ENCODE results near the gene ANKRD44. TPM values are rescaled to one million over a fixed set of nuclear protein-coding genes. Genes with fewer than 3 reads are reported as not detected.
A peak's percentile ranks its signal among the peaks of the same experiment; 100 is the strongest.

ANKRD44 gene
- polyA plus RNA-seq, 2 of the 4 experiments (the other 2 are of a cell fraction): 0.97 to 5.9 TPM

- Histone ChIP-seq H3K27ac (no peak overlapping the region), H3K9me3 (no peaks in the 10 kb centered on the region), H3K4me1 (no peaks in the 10 kb centered on the region), H3K4me3 (no peak overlapping the region), H3K4me2 (no peak overlapping the region)
- FAIRE-seq: no peak
- peak; percentile 30 to 43; a peak in 3 of 6 replicates for ATAC-seq
- DNase-seq (ENCODE audit: low read depth in 1 of 2, low spot score in 1 of 2): no peak
- ChIA-PET CTCF (no interaction called here), POLR2A (no interaction called here)
- TF ChIP-seq, protein P1, sequence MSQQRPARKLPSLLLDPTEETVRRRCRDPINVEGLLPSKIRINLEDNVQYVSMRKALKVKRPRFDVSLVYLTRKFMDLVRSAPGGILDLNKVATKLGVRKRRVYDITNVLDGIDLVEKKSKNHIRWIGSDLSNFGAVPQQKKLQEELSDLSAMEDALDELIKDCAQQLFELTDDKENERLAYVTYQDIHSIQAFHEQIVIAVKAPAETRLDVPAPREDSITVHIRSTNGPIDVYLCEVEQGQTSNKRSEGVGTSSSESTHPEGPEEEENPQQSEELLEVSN (IDR thresholded peaks at IDR 0.05; ENCODE audit: borderline replicate concordance, low read depth): no peak
- TF ChIP-seq ZNF302 (CRISPR knock-in tag; IDR thresholded peaks at IDR 0.05) (no peak), RFX5 (IDR thresholded peaks at IDR 0.05) (no peak), HDAC2 (IDR thresholded peaks at IDR 0.05) (no peak), FOSL2 (IDR thresholded peaks at IDR 0.05) (no peak), FOSL2 (CRISPR knock-in tag; IDR thresholded peaks at IDR 0.05) (no peak), ZC3H11A (IDR thresholded peaks at IDR 0.05) (no peak), HOXB13 (CRISPR knock-in tag; IDR thresholded peaks at IDR 0.05; ENCODE audit: low read depth) (no peak), SMC3 (IDR thresholded peaks at IDR 0.05) (no peak), CBX8 (IDR thresholded peaks at IDR 0.05) (no peak), TP53 (CRISPR knock-in tag; IDR thresholded peaks at IDR 0.05) (no peak), POLR2A (IDR thresholded peaks at IDR 0.05; ENCODE audit: low read length) (no peak), NR3C1 (IDR thresholded peaks at IDR 0.05) (no peak), CTCF (IDR thresholded peaks at IDR 0.05) (no peak), TFCP2L1 (CRISPR knock-in tag; IDR thresholded peaks at IDR 0.05) (no peak), NPAS2 (CRISPR knock-in tag; IDR thresholded peaks at IDR 0.05; ENCODE audit: borderline replicate concordance) (no peak), JUNB (IDR thresholded peaks at IDR 0.05) (no peak)
- TF ChIP-seq, protein P2, sequence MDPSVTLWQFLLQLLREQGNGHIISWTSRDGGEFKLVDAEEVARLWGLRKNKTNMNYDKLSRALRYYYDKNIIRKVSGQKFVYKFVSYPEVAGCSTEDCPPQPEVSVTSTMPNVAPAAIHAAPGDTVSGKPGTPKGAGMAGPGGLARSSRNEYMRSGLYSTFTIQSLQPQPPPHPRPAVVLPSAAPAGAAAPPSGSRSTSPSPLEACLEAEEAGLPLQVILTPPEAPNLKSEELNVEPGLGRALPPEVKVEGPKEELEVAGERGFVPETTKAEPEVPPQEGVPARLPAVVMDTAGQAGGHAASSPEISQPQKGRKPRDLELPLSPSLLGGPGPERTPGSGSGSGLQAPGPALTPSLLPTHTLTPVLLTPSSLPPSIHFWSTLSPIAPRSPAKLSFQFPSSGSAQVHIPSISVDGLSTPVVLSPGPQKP (IDR thresholded peaks at IDR 0.05; ENCODE audit: low read depth, low read length): no peak
- whole genome bisulfite sequencing (ENCODE audit: missing lambda C conversion rate): 72% methylated on average over 5 of the region's 5 CpGs
Measured at GRCh38 chr2:196949116-196949515, 361.5 kb downstream of the ANKRD44 start.

- ATAC-seq: no peak
- ChIA-PET CTCF (interaction anchor here (1.2 kb wide), 1 partner anchor 10 kb away, joined by 3 read pairs; no protein-coding TSS in a partner anchor), POLR2A (no interaction called here)
- 55% methylated on average over 4 of the region's 4 CpGs for WGBS (ENCODE audit: missing lambda C conversion rate)
- H3K4me1 ChIP-seq: no peaks in the 10 kb centered on the region
- TF ChIP-seq NR3C1 (IDR thresholded peaks at IDR 0.05) (no peak), MYC (IDR thresholded peaks at IDR 0.05; ENCODE audit: borderline replicate concordance, low read length) (no peak)
- no peak overlapping the region for H3K4me3 ChIP-seq
- DNase-seq (ENCODE audit: low read depth in 1 of 2, low spot score in 1 of 2): no peak
- H3K4me2 ChIP-seq: no peak overlapping the region
- FAIRE-seq: no peak
- no peak overlapping the region for H3K27ac ChIP-seq
- no peaks in the 10 kb centered on the region for H3K9me3 ChIP-seq
Measured at GRCh38 chr2:196944570-196944969, 366.0 kb downstream of the ANKRD44 start.

DNA sequence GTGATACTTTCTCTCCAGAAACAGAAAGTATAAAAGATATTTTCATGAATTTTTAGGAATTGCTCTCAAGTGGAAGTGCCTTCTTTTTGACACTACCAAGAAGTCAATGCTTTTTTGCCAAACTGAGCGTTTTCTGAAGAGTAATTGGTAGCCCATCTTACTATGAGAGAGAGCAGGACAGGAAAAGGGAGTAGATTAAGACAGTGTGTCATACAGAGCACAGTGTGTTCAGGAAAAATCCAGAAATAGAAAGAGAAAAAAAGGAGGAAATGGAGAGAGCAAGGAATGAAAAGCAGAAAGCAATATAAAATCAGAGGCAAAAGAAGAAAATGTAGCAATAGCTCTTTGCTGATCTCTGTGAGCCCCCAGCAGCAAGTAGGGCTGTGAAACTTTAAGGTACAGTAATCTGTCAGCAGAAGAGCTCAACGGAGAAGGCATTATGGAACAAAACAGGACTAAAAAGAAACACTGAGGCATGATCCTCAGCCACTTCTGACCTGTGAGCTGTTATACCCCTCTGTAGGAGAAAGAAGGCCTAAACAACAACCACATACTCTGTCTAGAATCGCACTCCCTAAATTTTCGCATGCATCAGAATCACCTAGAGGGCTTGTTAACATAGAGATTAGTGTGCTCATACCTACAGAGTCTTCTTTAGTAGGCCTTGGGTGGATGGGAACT lies 369.0 kb downstream of the ANKRD44 start:
- POLR2A ChIA-PET: no interaction called here

More for the DNA sequence above, 369.0 kb downstream of the ANKRD44 start:
- TF ChIP-seq POLR2AphosphoS2 (conservative IDR thresholded peaks at IDR 0.05; ENCODE audit: low read length): no peak
- TF ChIP-seq RCOR1 (IDR thresholded peaks at IDR 0.05; ENCODE audit: low read depth, low read length): no peak
- no peak for TF ChIP-seq ZFP36 (IDR thresholded peaks at IDR 0.05; ENCODE audit: borderline replicate concordance, partially characterized antibody)
- TF ChIP-seq RFX5 (IDR thresholded peaks at IDR 0.05): no peak
- TF ChIP-seq, protein P1 (IDR thresholded peaks at IDR 0.05; ENCODE audit: borderline replicate concordance, low read depth): no peak
- no peak for TF ChIP-seq FOSB (CRISPR knock-in tag; IDR thresholded peaks at IDR 0.05)
- TF ChIP-seq KDM1A (IDR thresholded peaks at IDR 0.05; ENCODE audit: low read depth): no peak
- no peak for TF ChIP-seq EHMT2 (IDR thresholded peaks at IDR 0.05; ENCODE audit: low read depth)
- TF ChIP-seq, protein P3, sequence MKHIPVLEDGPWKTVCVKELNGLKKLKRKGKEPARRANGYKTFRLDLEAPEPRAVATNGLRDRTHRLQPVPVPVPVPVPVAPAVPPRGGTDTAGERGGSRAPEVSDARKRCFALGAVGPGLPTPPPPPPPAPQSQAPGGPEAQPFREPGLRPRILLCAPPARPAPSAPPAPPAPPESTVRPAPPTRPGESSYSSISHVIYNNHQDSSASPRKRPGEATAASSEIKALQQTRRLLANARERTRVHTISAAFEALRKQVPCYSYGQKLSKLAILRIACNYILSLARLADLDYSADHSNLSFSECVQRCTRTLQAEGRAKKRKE (CRISPR knock-in tag; IDR thresholded peaks at IDR 0.05; ENCODE audit: low read depth): no peak
- TF ChIP-seq, protein P4, sequence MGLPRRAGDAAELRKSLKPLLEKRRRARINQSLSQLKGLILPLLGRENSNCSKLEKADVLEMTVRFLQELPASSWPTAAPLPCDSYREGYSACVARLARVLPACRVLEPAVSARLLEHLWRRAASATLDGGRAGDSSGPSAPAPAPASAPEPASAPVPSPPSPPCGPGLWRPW (IDR thresholded peaks at IDR 0.05): no peak
- ATAC-seq (no peak), FAIRE-seq (no peak), DNase-seq (ENCODE audit: low read depth in 1 of 2, low spot score in 1 of 2) (no peak)
- Histone ChIP-seq H3K4me1 (no peaks in the 10 kb centered on the region), H3K27ac (no peak overlapping the region), H3K4me3 (no peak overlapping the region), H3K9me3 (no peaks in the 10 kb centered on the region), H3K4me2 (no peak overlapping the region)
- WGBS (ENCODE audit: missing lambda C conversion rate): 66% methylated on average over 4 of the region's 4 CpGs
- CTCF ChIA-PET: interaction anchor here (1.1 kb wide), 1 partner anchor 70 kb away, joined by 3 read pairs; no protein-coding TSS in a partner anchor

Data from A549 (cell line).